OCI-LY3 (cell line): ENCODE results near the gene TDRD1.

ENCODE experiments used
- H2AFZ ChIP-seq: fragments of 200-600, 300-600 bp; shearing (Covaris generic); 2 replicates; pipeline ENCODE4 v1.6.0; 2014; ENCODE audit warnings: antibody characterized with exemption, low read depth, low read length
- H3K27ac ChIP-seq: fragments of 200-600, 300-600 bp; sonication (generic); 2 replicates; pipeline ENCODE4 v1.5.1; 2014; ENCODE audit warnings: mild to moderate bottlenecking, low read length, moderate library complexity, mixed read lengths
- H3K27me3 ChIP-seq: fragments of 200-600, 300-600 bp; sonication (generic); 2 replicates; pipeline ENCODE4 v1.6.1; 2014; ENCODE audit warnings: low read depth, low read length, mixed read lengths
- H3K36me3 ChIP-seq: fragments of 200-600, 300-600 bp; sonication (generic); replicated peaks from 2 replicates; pipeline ENCODE3; 2014; ENCODE audit warnings: low read depth, low read length, mixed read lengths
- H3K4me1 ChIP-seq: fragments of 300-600, 200-600 bp; sonication (generic); 2 replicates; pipeline ENCODE4 v1.6.1; 2014; ENCODE audit warnings: low read length, mixed read lengths
- H3K4me2 ChIP-seq: fragments of 200-600, 300-600 bp; sonication (generic); 2 replicates; pipeline ENCODE4 v1.6.1; 2014; ENCODE audit warnings: low read length, mixed read lengths
- H3K4me3 ChIP-seq: fragments of 300-600, 200-600 bp; sonication (generic); 2 replicates; pipeline ENCODE4 v1.5.1; 2014; ENCODE audit warnings: antibody characterized with exemption, mild to moderate bottlenecking, low read length, moderate library complexity
- H3K79me2 ChIP-seq: fragments of 300-600, 200-600 bp; shearing (Covaris generic); 2 replicates; pipeline ENCODE4 v1.6.1; 2014; ENCODE audit warnings: mild to moderate bottlenecking, low read length, mixed read lengths
- H3K9ac ChIP-seq: fragments of 300-600, 200-600 bp; shearing (Covaris generic); 2 replicates; pipeline ENCODE4 v1.6.0; 2014; ENCODE audit warnings: mild to moderate bottlenecking, low read length, moderate library complexity
- H3K9me3 ChIP-seq: fragments of 200-600, 300-600 bp; shearing (Covaris generic); 2 replicates; pipeline ENCODE4 v1.6.1; 2014; ENCODE audit warnings: low read length, mixed read lengths; ENCODE audit not compliant: insufficient read depth
- H4K20me1 ChIP-seq: fragments of 200-600, 300-600 bp; sonication (generic); 2 replicates; pipeline ENCODE4 v1.6.1; 2016; ENCODE audit warnings: low read length, mixed read lengths; ENCODE audit not compliant: insufficient read depth
- CTCF ChIP-seq: fragments of 200-600, 300-600 bp; sonication (generic); IDR thresholded peaks from 2 replicates; pipeline ENCODE4 v1.5.1; 2014; ENCODE audit warnings: antibody characterized with exemption, low read length, low read depth
- EZH2phosphoT487 ChIP-seq: fragments of 200-600 bp; shearing (Covaris generic); IDR thresholded peaks from 2 replicates; pipeline ENCODE4 v1.6.1; 2018; ENCODE audit warnings: antibody characterized with exemption, mixed run types, low read depth

TDRD1 gene

GRCh38 chr10:114166494-114166893 lies 12.7 kb upstream of the TDRD1 start:
- Histone ChIP-seq H3K4me3 (no peak overlapping the region), H2AFZ (no peak overlapping the region), H3K27me3 (no peaks in the 10 kb centered on the region), H3K9me3 (peaks cover 4% of the 10 kb centered on the region; the same call in 1 of the 2 replicates), H3K27ac (no peak overlapping the region), H4K20me1 (no peaks in the 10 kb centered on the region), H3K4me1 (no peaks in the 10 kb centered on the region), H3K36me3 (peaks cover 9% of the 10 kb centered on the region), H3K4me2 (no peak overlapping the region), H3K9ac (no peak overlapping the region), H3K79me2 (peaks cover 6% of the 10 kb centered on the region; the same call in 1 of the 2 replicates)
- no peak for TF ChIP-seq EZH2phosphoT487
- TF ChIP-seq CTCF = no peak

- no peak for TF ChIP-seq EZH2phosphoT487
- Histone ChIP-seq H2AFZ (no peak overlapping the region), H3K27me3 (no peaks in the 10 kb centered on the region), H4K20me1 (no peaks in the 10 kb centered on the region), H3K4me1 (peaks cover 8% of the 10 kb centered on the region; the same call in 1 of the 2 replicates), H3K4me2 (no peak overlapping the region), H3K4me3 (no peak overlapping the region), H3K9ac (no peak overlapping the region), H3K27ac (no peak overlapping the region), H3K9me3 (peaks cover 4% of the 10 kb centered on the region; the same call in 1 of the 2 replicates), H3K79me2 (peaks cover 11% of the 10 kb centered on the region), H3K36me3 (peaks cover 9% of the 10 kb centered on the region)
Observed at GRCh38 chr10:114167985-114168384, 11.2 kb upstream of the TDRD1 start.

GRCh38 chr10:114168450-114169009 lies 10.6 kb upstream of the TDRD1 start:
- peaks cover 4% of the 10 kb centered on the region; the same call in 1 of the 2 replicates for H3K9me3 ChIP-seq
- H3K36me3 ChIP-seq = peaks cover 9% of the 10 kb centered on the region
- no peak overlapping the region for H3K27ac ChIP-seq
- peaks cover 10% of the 10 kb centered on the region; the same call in 1 of the 2 replicates for H3K4me1 ChIP-seq
- H4K20me1 ChIP-seq = no peaks in the 10 kb centered on the region
- H3K79me2 ChIP-seq = peaks cover 17% of the 10 kb centered on the region
- no peak overlapping the region for H2AFZ ChIP-seq
- H3K9ac ChIP-seq = no peak overlapping the region
- H3K27me3 ChIP-seq = no peaks in the 10 kb centered on the region
- H3K4me2 ChIP-seq = no peak overlapping the region
- TF ChIP-seq EZH2phosphoT487 (no peak), CTCF (no peak)
- no peak overlapping the region for H3K4me3 ChIP-seq

- Histone ChIP-seq H3K36me3 (peaks cover 9% of the 10 kb centered on the region), H2AFZ (no peak overlapping the region), H3K27ac (no peak overlapping the region), H3K4me1 (peaks cover 13% of the 10 kb centered on the region; the same call in 1 of the 2 replicates), H3K4me3 (peak overlapping the region; percentile 99), H3K9ac (0 out of 2 replicates have a peak overlapping the region, but pooled peaks have one; percentile 8), H3K79me2 (peaks cover 20% of the 10 kb centered on the region), H3K4me2 (peak overlapping the region; percentile 80), H3K9me3 (peaks cover 4% of the 10 kb centered on the region; the same call in 1 of the 2 replicates), H4K20me1 (no peaks in the 10 kb centered on the region), H3K27me3 (peaks cover 10% of the 10 kb centered on the region; the same call in 1 of the 2 replicates)
- TF ChIP-seq EZH2phosphoT487 (no peak), CTCF (no peak)
Observed at GRCh38 chr10:114172216-114172615, 6.9 kb upstream of the TDRD1 start.
